ENCODE measurements around the gene OR2G2. TPM values are rescaled to one million over a fixed set of nuclear protein-coding genes. Genes with fewer than 3 reads are reported as not detected.

Gene OR2G2
- total and polyA plus RNA-seq, 8 donors, result not detected

- H3K9me3 ChIP-seq, result no peaks in the 10 kb centered on the region
- no peak for TF ChIP-seq EP300 (IDR thresholded peaks at IDR 0.05)
- no peak for TF ChIP-seq POLR2AphosphoS5 (IDR thresholded peaks at IDR 0.05)
- no peak for TF ChIP-seq CTCF (IDR thresholded peaks at IDR 0.05)
- no peak for TF ChIP-seq POLR2A (IDR thresholded peaks at IDR 0.05)
- WGBS, 5 donors, result 51 to 86% (median 70%) methylated on average over 2 of the region's 2 CpGs
- H3K4me1 ChIP-seq, result no peaks in the 10 kb centered on the region
- no peak within 1 kb of the TSS for H3K27ac ChIP-seq
- H3K27me3 ChIP-seq, result no peaks in the 10 kb centered on the region
- H3K36me3 ChIP-seq, result no peaks in the 10 kb centered on the region
- no peak within 1 kb of the TSS for H3K4me3 ChIP-seq
- intact Hi-C loops (cut with DNase I; ENCODE audit: low total_unique reads), result no loop called here
- DNase-seq, result no peak
These were observed 17.1 kb downstream of the OR2G2 start, which contains the start of gene OR2G3 for GRCh38 chr1:247605286-247605685. Gene OR2G3 (plus strand): TSS chr1:247605586. CDS start chr1:247605586, 0 bp downstream.

GRCh38 chr1:247613405-247613804, 25.2 kb downstream of the OR2G2 start:
- intact Hi-C loops (cut with DNase I; ENCODE audit: low total_unique reads), result no loop called here
- Histone ChIP-seq H3K4me1 (no peaks in the 10 kb centered on the region), H3K9me3 (peaks cover 0 to 8% (median 0%) of the 10 kb centered on the region in 4 donors), H3K36me3 (no peaks in the 10 kb centered on the region), H3K27me3 (no peaks in the 10 kb centered on the region), H3K27ac (no peak overlapping the region), H3K4me3 (no peak overlapping the region)
- TF ChIP-seq EP300 (IDR thresholded peaks at IDR 0.05) (no peak), POLR2A (IDR thresholded peaks at IDR 0.05) (no peak), POLR2AphosphoS5 (IDR thresholded peaks at IDR 0.05) (no peak), CTCF (IDR thresholded peaks at IDR 0.05) (no peak)
- no peak for DNase-seq
- WGBS, 5 donors, result 26 to 55% (median 50%) methylated on average over 1 of the region's 1 CpG

- DNase-seq, result no peak
- TF ChIP-seq POLR2A (IDR thresholded peaks at IDR 0.05) (no peak), CTCF (IDR thresholded peaks at IDR 0.05) (no peak), POLR2AphosphoS5 (IDR thresholded peaks at IDR 0.05) (no peak), EP300 (IDR thresholded peaks at IDR 0.05) (no peak)
- Histone ChIP-seq H3K27ac (no peak overlapping the region), H3K27me3 (no peaks in the 10 kb centered on the region), H3K4me3 (no peak overlapping the region), H3K9me3 (peaks cover 0 to 8% (median 0%) of the 10 kb centered on the region in 4 donors), H3K36me3 (no peaks in the 10 kb centered on the region), H3K4me1 (no peaks in the 10 kb centered on the region)
- intact Hi-C loops (cut with DNase I; ENCODE audit: low total_unique reads), result no loop called here
- 70 to 84% (median 82%) methylated on average over 1 to 5 of the region's 5 CpGs for WGBS, 5 donors
These were observed 26.5 kb downstream of the OR2G2 start for GRCh38 chr1:247614625-247615024.

- Histone ChIP-seq H3K27ac (no peak overlapping the region), H3K4me1 (no peaks in the 10 kb centered on the region), H3K27me3 (no peaks in the 10 kb centered on the region), H3K9me3 (peaks cover 0 to 8% (median 0%) of the 10 kb centered on the region in 4 donors), H3K36me3 (no peaks in the 10 kb centered on the region), H3K4me3 (no peak overlapping the region)
- no peak for DNase-seq
- TF ChIP-seq POLR2AphosphoS5 (IDR thresholded peaks at IDR 0.05) (no peak), CTCF (IDR thresholded peaks at IDR 0.05) (no peak), EP300 (IDR thresholded peaks at IDR 0.05) (no peak), POLR2A (IDR thresholded peaks at IDR 0.05) (no peak)
- WGBS, 5 donors, result 42 to 66% (median 48%) methylated on average over 3 of the region's 3 CpGs
- intact Hi-C loops (cut with DNase I; ENCODE audit: low total_unique reads), result no loop called here
These were observed 39.8 kb downstream of the OR2G2 start for GRCh38 chr1:247627951-247628350.

Data from stomach (tissue), 9 donors.